B cell (primary cell): ENCODE measurements around the gene PRTN3. TPM values are rescaled to one million over a fixed set of nuclear protein-coding genes. Genes with fewer than 3 reads are reported as not detected.

Experiments used
- ATAC-seq: fragments of 200-7000 bp; cut with Tn5 transposase; one replicate; pipeline ENCODE4 v1.10.0; 2021; ENCODE audit warnings: low read depth, mild to moderate bottlenecking, moderate number of reproducible peaks, moderate library complexity
- CTCF ChIA-PET: fragments of 350-600 bp; sonication (Branson Sonifier 250); formaldehyde crosslinking; loops from one replicate; lab custom pipeline; 2021; ENCODE audit warnings: antibody characterized with exemption, inconsistent platforms; lab: Charles Lee
- POLR2A ChIA-PET: fragments of 350-600 bp; sonication (Branson Sonifier 250); formaldehyde crosslinking; loops from one replicate; lab custom pipeline; 2021; ENCODE audit warnings: antibody characterized with exemption; lab: Charles Lee
- DNase-seq: peaks from one replicate; pipeline ENCODE4 v3.0.0; 2013
- H2AFZ ChIP-seq: 2 replicates; pipeline ENCODE4 v1.6.1; 2012; ENCODE audit warnings: mild to moderate bottlenecking, low read depth, low read length; ENCODE audit not compliant: insufficient read depth, poor library complexity, severe bottlenecking
- H3K27ac ChIP-seq, 2 donors: 1 replicate in 1 of 2; 2 replicates in 1 of 2; pipeline ENCODE4 v1.5.1; 2012 to 2013; ENCODE audit warnings: low read length in 2 of 2, mild to moderate bottlenecking in 2 of 2, moderate library complexity in 1 of 2
- H3K27me3 ChIP-seq, 4 experiments: fragments of 200-600 bp in 1 of 4; sonication (generic) in 1 of 4; replicated peaks in 1 of 4; 1 replicate in 2 of 4; 2 replicates in 2 of 4; pipeline versions ENCODE4 v1.6.1 to v1.7.0; 2013 to 2016; ENCODE audit warnings: low read length in 3 of 4, mild to moderate bottlenecking in 2 of 4, mixed read lengths in 1 of 4, moderate library complexity in 1 of 4; ENCODE audit not compliant: insufficient read depth in 4 of 4, control insufficient read depth in 3 of 4; ENCODE audit errors: control extremely low read depth in 1 of 4
- H3K36me3 ChIP-seq, 2 experiments: replicated peaks in 1 of 2; 1 replicate in 1 of 2; 2 replicates in 1 of 2; pipeline versions ENCODE4 v1.6.1 to v1.7.1; 2013; ENCODE audit warnings: low read length in 1 of 2; ENCODE audit not compliant: insufficient read depth in 2 of 2, control insufficient read depth in 1 of 2; ENCODE audit errors: control extremely low read depth in 1 of 2, extremely low read depth in 1 of 2
- H3K4me1 ChIP-seq, 2 donors: fragments of 200-600 bp in 1 of 2; sonication (generic) in 1 of 2; 1 replicate in 1 of 2; 2 replicates in 1 of 2; pipeline versions ENCODE4 v1.5.1 to v1.6.1; 2013 to 2017; ENCODE audit warnings: low read length in 2 of 2; ENCODE audit not compliant: control insufficient read depth in 2 of 2, insufficient read depth in 2 of 2
- H3K4me2 ChIP-seq: replicated peaks from 2 replicates; pipeline ENCODE3; 2012; ENCODE audit warnings: mild to moderate bottlenecking, low read depth, low read length; ENCODE audit not compliant: poor library complexity, severe bottlenecking
- H3K4me3 ChIP-seq, 5 experiments: fragments of 200-600 bp in 1 of 5; sonication (generic) in 1 of 5; 1 replicate in 3 of 5; 2 replicates in 2 of 5; pipeline versions ENCODE4 v1.5.1 to v1.7.0; 2011 to 2016; ENCODE audit warnings: low read length in 4 of 5, mild to moderate bottlenecking in 4 of 5, low read depth in 2 of 5, control low read depth in 1 of 5, moderate library complexity in 1 of 5; ENCODE audit not compliant: insufficient read depth in 1 of 5; ENCODE audit errors: control extremely low read depth in 1 of 5, extremely low read depth in 1 of 5
- H3K79me2 ChIP-seq: fragments of 200-600 bp; sonication (generic); one replicate; pipeline ENCODE4 v1.6.0; 2016; ENCODE audit warnings: low read length; ENCODE audit not compliant: control insufficient read depth, insufficient read depth
- H3K9ac ChIP-seq: fragments of 200-600 bp; sonication (generic); 2 replicates; pipeline ENCODE4 v1.6.1; 2017; ENCODE audit warnings: mild to moderate bottlenecking, low read length, moderate library complexity
- H3K9me3 ChIP-seq, 3 donors: one replicate each; pipeline versions ENCODE4 v1.6.1 to v1.7.1; 2013; ENCODE audit warnings: low read length in 2 of 3; ENCODE audit not compliant: control insufficient read depth in 2 of 3, insufficient read depth in 1 of 3; ENCODE audit errors: control extremely low read depth in 1 of 3
- H4K20me1 ChIP-seq: 2 replicates; pipeline ENCODE4 v1.6.0; 2012; ENCODE audit warnings: mild to moderate bottlenecking, low read length; ENCODE audit not compliant: insufficient read depth, control insufficient read depth, poor library complexity, severe bottlenecking
- H3K27ac Mint-ChIP-seq: one replicate; pipeline ENCODE4 v1.8.0; 2021; ENCODE audit warnings: mixed read lengths
- H3K27me3 Mint-ChIP-seq: one replicate; pipeline ENCODE4 v1.8.0; 2021; ENCODE audit warnings: mixed read lengths
- H3K4me1 Mint-ChIP-seq: one replicate; pipeline ENCODE4 v1.8.0; 2021; ENCODE audit warnings: mixed read lengths
- H3K4me3 Mint-ChIP-seq: one replicate; pipeline ENCODE4 v1.8.0; 2021; ENCODE audit warnings: mixed read lengths
- H3K9me3 Mint-ChIP-seq: one replicate; pipeline ENCODE4 v1.8.0; 2022; ENCODE audit warnings: mixed read lengths; ENCODE audit not compliant: insufficient read depth
- EZH2 ChIP-seq: IDR thresholded peaks from 2 replicates; pipeline ENCODE4 v1.6.1; 2012; ENCODE audit warnings: borderline replicate concordance, low read depth, mild to moderate bottlenecking, moderate library complexity, low read length; ENCODE audit not compliant: insufficient read depth, poor library complexity, severe bottlenecking
- WGBS: methylation state at CpG from one replicate; pipeline ENCODE4 v1.1.5; 2013; ENCODE audit warnings: missing lambda C conversion rate; ENCODE audit not compliant: insufficient coverage; 5-methylcytosine and 5-hydroxymethylcytosine counted together
- intact Hi-C: fragments of 100-400 bp; cut with micrococcal nuclease; formaldehyde crosslinking; loops from one replicate; pipeline ENCODE4 v1.10.0; 2022
- polyA plus RNA-seq: library from polyadenylated mRNA; depleted of rRNA; stranded (reverse); fragments of >200 nt; gene quantifications from 2 replicates; pipeline ENCODE4 v1.2.3, GENCODE V29; 2012
- total RNA-seq, 2 donors: library from RNA; stranded (reverse); fragments of 120-200 nt in 1 of 2; gene quantifications; 1 replicate in 1 of 2; 2 replicates in 1 of 2; pipeline versions ENCODE4 v1.2.3 to v1.2.4, GENCODE V29; 2013 to 2022
- TF ChIP-seq, protein P1 (sequence below): fragments of 200-600 bp; IDR thresholded peaks from one replicate; pipeline ENCODE4 v1.8.0; 2022; ENCODE audit warnings: antibody characterized with exemption, mild to moderate bottlenecking

PRTN3 gene
- total and polyA plus RNA-seq, 2 donors (not counting 1 experiment from before 2014, with no cell fraction given) = not detected

DNA sequence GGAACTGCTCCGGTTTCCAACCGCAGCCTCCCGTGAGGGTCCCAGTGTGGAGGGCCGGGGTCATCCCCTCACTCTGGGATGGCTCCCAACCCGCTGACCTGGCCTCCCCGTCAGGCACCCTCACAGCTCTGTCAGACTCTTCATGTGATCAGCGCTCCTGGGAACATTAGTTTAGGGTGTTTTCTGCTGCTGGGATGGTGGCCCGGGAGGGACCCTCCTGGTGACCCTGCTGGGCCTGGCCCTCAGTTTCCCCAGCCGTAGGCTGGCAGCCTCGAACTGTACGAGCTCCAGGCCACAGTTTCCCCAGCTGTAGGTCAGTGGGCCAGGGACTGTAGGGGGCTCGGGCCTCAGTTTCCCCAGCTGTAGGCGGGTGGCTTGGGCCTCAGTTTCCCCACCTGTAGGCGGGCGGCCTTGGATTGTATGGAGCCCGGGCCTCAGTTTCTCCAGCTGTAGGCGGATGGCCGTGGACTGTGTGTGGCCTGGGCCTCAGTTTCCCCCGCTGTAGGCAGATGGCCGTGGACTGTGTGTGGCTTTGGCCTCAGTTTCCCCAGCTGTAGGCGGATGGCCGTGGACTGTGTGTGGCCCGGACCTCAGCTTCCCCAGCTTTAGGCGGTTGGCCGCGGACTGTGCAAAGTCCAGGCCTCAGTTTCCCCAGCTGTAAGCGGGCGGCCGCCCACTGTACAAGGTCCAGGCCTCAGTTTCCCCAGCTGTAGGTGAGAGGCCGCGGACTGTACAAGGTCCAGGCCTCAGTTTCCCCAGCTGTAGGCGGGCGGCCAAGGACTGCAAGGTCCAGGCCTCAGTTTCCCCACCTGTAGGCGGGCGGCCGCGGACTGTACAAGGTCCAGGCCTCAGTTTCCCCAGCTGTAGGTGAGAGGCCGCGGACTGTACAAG is 44.9 kb upstream of the PRTN3 start:
- Mint-ChIP-seq H3K27me3 (no peaks in the 10 kb centered on the region), H3K27ac (no peak overlapping the region), H3K4me1 (peaks cover 26% of the 10 kb centered on the region), H3K4me3 (peak overlapping the region; percentile 37), H3K9me3 (no peaks in the 10 kb centered on the region)
- no peaks in the 10 kb centered on the region for H3K9me3 ChIP-seq
- peak overlapping the region; percentile 86 for H2AFZ ChIP-seq
- peak overlapping the region in 1 of 2 donors; percentile 59 for H3K27ac ChIP-seq
- H3K27me3 ChIP-seq = no peaks in the 10 kb centered on the region
- 84% methylated on average over 39 of the region's 39 CpGs for WGBS
- ATAC-seq = no peak
- ChIA-PET POLR2A (interaction anchor here (0.6 to 1.1 kb wide), 3 partner anchors 133 to 1146 kb away, joined by 3 to 6 read pairs (median 4); partner anchors contain the start of gene RNF126), CTCF (no interaction called here)
- H3K79me2 ChIP-seq = peaks cover 41% of the 10 kb centered on the region
- peaks cover 0 to 20% of the 10 kb centered on the region in 2 experiments for H3K36me3 ChIP-seq
- peak overlapping the region in 4 of 5 experiments; percentile 69 to 78 (median 74) for H3K4me3 ChIP-seq
- peaks cover 31% of the 10 kb centered on the region for H4K20me1 ChIP-seq
- intact Hi-C loops = loop anchor here (2.0 kb wide), 2 partner anchors 113 to 189 kb away; partner anchors contain the start of gene WDR18
- DNase-seq = peak; percentile 40
- TF ChIP-seq EZH2 = no peak
- TF ChIP-seq, protein P1, sequence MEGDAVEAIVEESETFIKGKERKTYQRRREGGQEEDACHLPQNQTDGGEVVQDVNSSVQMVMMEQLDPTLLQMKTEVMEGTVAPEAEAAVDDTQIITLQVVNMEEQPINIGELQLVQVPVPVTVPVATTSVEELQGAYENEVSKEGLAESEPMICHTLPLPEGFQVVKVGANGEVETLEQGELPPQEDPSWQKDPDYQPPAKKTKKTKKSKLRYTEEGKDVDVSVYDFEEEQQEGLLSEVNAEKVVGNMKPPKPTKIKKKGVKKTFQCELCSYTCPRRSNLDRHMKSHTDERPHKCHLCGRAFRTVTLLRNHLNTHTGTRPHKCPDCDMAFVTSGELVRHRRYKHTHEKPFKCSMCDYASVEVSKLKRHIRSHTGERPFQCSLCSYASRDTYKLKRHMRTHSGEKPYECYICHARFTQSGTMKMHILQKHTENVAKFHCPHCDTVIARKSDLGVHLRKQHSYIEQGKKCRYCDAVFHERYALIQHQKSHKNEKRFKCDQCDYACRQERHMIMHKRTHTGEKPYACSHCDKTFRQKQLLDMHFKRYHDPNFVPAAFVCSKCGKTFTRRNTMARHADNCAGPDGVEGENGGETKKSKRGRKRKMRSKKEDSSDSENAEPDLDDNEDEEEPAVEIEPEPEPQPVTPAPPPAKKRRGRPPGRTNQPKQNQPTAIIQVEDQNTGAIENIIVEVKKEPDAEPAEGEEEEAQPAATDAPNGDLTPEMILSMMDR = no peak
- peaks cover 18 to 38% of the 10 kb centered on the region in 2 donors for H3K4me1 ChIP-seq
- peak overlapping the region; percentile 84 for H3K4me2 ChIP-seq
- peak overlapping the region; percentile 75 for H3K9ac ChIP-seq
